ENCODE data around the gene PACRG.

GRCh38 chr6:163008626-163009025 lies 280.9 kb downstream of the PACRG start:
- TF ChIP-seq RAD21 (IDR thresholded peaks at IDR 0.05; ENCODE audit: low read length), result no peak
- TF ChIP-seq, protein P1, sequence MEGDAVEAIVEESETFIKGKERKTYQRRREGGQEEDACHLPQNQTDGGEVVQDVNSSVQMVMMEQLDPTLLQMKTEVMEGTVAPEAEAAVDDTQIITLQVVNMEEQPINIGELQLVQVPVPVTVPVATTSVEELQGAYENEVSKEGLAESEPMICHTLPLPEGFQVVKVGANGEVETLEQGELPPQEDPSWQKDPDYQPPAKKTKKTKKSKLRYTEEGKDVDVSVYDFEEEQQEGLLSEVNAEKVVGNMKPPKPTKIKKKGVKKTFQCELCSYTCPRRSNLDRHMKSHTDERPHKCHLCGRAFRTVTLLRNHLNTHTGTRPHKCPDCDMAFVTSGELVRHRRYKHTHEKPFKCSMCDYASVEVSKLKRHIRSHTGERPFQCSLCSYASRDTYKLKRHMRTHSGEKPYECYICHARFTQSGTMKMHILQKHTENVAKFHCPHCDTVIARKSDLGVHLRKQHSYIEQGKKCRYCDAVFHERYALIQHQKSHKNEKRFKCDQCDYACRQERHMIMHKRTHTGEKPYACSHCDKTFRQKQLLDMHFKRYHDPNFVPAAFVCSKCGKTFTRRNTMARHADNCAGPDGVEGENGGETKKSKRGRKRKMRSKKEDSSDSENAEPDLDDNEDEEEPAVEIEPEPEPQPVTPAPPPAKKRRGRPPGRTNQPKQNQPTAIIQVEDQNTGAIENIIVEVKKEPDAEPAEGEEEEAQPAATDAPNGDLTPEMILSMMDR (IDR thresholded peaks at IDR 0.05), result no peak
- TF ChIP-seq USF2 (IDR thresholded peaks at IDR 0.05; ENCODE audit: borderline replicate concordance, low read depth, low read length), result no peak
- TF ChIP-seq TAF1 (IDR thresholded peaks at IDR 0.05; ENCODE audit: borderline replicate concordance, low read depth, low read length), result no peak
- TF ChIP-seq TCF12 (IDR thresholded peaks at IDR 0.05), result no peak
- no peak for TF ChIP-seq EZH2phosphoT487 (IDR thresholded peaks at IDR 0.05; ENCODE audit: borderline replicate concordance, low read depth)
- no peak for TF ChIP-seq EP300 (IDR thresholded peaks at IDR 0.05; ENCODE audit: borderline replicate concordance in 1 of 2, low read depth in 1 of 2, low read length in 1 of 2)
- no peak for TF ChIP-seq SMC3 (IDR thresholded peaks at IDR 0.05; ENCODE audit: low read depth, low read length)
- no peak for TF ChIP-seq RXRA (IDR thresholded peaks at IDR 0.05; ENCODE audit: borderline replicate concordance, low read depth)
- no peak for TF ChIP-seq FOSL2 (IDR thresholded peaks at IDR 0.05; ENCODE audit: borderline replicate concordance, low read depth)
- no peak for TF ChIP-seq JUND (IDR thresholded peaks at IDR 0.05)
